Stimulated activated CD8-positive, alpha-beta memory T cell treated with anti-CD3 and anti-CD28 coated beads, Interleukin-2, amount 100 ng/mL, for 1 hour (primary cell): ENCODE results near the gene CACNA1A.

Experiments
- DNase-seq, 2 donors: peaks; one replicate each; pipeline ENCODE4 v3.0.0-alpha.2; 2020; ENCODE audit warnings: low read depth in 2 of 2

The CACNA1A gene

DNA sequence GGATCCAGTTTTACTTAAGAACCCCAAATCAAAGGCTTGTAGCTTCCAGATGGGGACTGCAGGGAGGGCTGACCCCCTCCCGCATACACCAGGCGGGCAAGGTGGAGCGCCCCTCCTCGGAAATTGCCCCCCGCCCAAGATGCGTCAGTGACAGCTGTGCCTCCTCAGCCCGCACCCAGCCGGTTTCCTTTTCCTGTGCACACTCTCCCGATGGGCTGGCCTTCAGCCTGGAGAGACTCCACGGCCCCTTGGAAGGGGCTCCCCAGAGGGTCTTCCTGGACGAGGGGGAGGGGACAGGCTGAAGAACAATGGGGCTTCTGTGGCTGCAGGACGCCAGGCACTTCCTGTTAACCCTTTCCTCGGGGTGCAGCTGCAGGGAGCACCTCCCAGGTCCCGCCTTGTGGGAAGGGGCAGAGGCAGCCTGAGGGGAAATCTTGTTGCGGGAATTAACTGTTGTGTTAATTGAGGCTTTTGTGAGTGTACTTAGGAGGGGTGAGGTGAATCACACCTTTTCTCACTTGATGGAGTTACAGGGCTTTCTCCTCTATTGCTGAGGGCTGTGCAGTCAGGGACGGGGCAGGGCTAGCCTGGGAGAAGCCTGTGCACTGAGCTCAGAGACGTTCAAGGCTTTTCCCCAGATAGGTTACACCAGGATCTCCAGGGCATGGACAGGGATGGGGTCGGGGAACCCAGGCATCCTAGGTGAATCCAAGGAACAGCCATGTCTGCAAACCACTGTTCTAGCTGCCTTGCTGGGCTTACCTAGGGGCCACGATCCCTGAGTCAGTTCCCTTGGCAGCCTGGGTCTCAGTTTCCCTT, 341.7 kb downstream of the CACNA1A start:
- no peak for DNase-seq

DNA sequence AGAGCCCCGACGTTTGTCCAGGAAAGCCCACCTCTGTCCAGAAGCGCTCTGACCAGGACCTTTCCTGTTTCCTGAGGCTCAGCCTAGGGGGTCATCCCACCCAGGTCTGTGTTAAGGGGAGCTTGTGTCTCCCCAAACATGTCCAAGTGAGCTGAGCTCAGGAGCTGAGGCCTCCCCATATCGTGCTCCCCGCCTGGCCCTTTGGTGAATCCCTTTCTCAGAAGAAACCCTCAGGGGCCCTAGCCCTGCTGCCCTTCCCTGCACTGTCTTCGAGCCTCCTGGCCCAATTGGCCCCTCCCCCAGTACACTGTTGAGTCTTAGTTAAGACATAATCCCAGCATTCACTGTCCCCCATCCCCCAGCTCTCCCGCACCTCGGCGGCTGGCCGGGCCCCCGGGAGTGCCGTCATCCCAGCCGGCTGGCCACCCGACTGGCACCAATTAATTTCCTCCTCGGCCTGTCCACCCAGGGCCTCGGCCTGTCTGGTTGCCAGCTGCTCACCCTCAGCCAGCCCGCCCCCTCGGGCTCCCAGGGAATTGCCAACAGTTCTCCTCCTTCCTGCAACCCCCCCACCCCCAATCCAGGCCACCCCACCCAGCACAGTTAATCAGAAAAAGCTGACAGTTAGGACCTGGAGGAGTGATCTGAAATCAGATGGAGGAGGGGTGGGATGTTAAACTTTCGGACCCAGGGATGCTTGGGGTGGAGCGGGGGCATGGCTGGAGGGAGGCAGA, 342.5 kb downstream of the CACNA1A start:
- DNase-seq = no peak

DNA sequence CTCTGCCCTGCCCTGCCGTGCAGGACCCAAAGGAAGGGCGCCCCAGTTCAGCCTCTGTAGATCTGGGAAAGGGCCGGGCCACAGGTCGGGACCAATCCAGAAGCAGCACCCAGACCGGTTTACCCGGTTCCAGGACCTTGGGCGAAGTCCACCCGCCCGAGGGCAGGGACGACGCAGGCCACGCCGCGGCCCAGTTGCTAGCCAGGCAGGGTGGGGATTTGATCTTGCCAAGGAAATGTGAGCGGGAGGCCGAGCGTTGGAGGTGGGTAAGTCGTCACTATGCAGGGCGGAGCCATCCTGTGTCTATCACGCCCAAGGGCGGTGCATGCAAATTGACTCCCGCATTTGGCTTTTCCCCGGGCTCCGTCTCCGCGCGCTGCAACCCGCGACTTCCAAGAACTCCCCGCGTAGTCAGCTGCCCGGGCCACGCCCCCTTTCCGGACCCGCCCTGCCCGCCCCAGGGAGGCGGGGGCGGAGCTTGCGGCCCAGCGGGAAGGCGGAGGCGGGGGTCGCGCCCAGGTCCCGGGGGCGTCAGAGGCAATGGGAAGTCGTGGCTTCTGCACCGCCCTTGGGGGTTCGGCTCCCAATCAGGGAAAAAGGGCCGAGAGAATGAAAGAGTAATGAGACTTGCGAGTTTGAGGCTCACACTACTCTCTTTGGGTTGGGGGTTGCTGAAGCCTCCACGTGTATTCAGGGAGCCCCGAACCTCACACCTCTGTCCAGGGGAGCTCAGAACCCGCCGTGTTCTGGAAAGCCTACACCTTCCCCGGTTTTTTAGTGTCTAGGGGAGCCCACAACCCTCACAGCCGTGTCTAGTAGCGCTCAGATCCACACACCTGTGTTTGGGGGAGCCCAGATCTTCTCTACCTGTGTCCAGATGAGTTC, 343.3 kb downstream of the CACNA1A start:
- DNase-seq = peak; percentile 70 to 79

DNA sequence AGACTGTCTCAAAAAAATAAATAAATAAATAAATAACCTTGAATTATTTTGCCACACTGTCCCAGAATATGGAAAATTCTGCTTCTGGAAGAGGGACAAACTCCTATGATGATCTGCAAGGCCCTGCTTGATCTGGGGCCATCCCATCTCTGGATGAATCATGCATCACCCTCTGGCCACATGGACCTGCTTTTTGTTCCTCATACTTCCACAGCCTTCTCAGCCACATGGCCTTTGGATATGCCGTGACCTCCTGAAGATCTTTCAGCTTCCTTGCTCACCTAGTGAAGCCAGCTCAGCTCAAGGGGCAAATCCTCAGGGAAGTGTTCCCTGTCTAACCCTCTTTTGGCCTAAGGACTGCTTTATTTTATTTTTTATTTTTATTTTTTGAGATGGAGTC, 345.7 kb downstream of the CACNA1A start:
- DNase-seq = no peak

DNA sequence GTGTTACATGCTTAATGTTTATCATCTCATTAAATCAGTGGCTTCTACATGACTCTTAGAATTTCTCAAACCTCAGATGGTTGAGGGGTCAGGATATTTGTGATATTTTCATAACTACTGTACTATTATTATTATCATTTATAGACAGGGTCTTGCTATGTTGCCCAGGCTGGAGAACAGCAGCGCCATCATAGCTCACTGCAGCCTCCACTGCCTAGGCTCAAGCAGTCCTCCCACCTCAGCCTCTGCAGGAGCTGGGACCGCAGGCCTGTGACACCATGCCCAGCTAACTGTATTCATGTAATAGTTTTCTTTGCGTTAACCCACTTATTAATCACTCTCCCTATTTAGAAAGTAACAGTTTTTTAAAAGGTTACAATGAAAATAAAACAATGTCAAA, 346.6 kb downstream of the CACNA1A start:
- no peak for DNase-seq
